GM12878 (cell line): Measurements from ENCODE around the gene ZBED1. TPM values are rescaled to one million over a fixed set of nuclear protein-coding genes. Genes with fewer than 3 reads are reported as not detected.

Experiments used
- ATAC-seq: fragments of 200-7000 bp; cut with Tn5 transposase; 3 replicates; pipeline ENCODE4 v1.9.1; 2020; ENCODE audit warnings: mild to moderate bottlenecking, moderate library complexity
- BruUV-seq: library from RNA; stranded (reverse); fragments of 400-500 nt; replicated peaks from 2 replicates; lab custom pipeline; 2021; lab: Mats Ljungman, UMichigan
- CTCF ChIA-PET: fragments of 300-600 bp; sonication (Branson Sonifier 250); formaldehyde crosslinking; extraction: SDS; loops from one replicate; lab custom pipeline; 2021; ENCODE audit warnings: inconsistent platforms; lab: Yijun Ruan, JAX
- POLR2A ChIA-PET: fragments of 350-600 bp; formaldehyde crosslinking; extraction: SDS; loops from one replicate; lab custom pipeline; 2021; ENCODE audit warnings: inconsistent platforms; lab: Charles Lee
- RAD21 ChIA-PET: fragments of 300-600 bp; sonication (Branson Sonifier 250); formaldehyde crosslinking; loops from one replicate; lab custom pipeline; 2023; ENCODE audit warnings: antibody characterized with exemption; ENCODE audit not compliant: unreplicated experiment; lab: Charles Lee
- SMC1A ChIA-PET: fragments of 300-600 bp; sonication (Branson Sonifier 250); formaldehyde crosslinking; loops from one replicate; lab custom pipeline; 2023; ENCODE audit not compliant: unreplicated experiment, uncharacterized antibody; lab: Charles Lee
- DNase-seq: peaks from one replicate; pipeline ENCODE4 v3.0.0-alpha.2; 2011; ENCODE audit warnings: low read depth, low spot score
- FAIRE-seq: peaks from 3 replicates; lab custom pipeline; 2011; peaks lifted over from hg19 to GRCh38; lab: Jason Lieb, UNC
- H2AFZ ChIP-seq: 2 replicates; pipeline ENCODE4 v1.6.0; 2011; ENCODE audit warnings: low read depth, low read length, control low read depth; ENCODE audit not compliant: control insufficient read depth
- H3K27ac ChIP-seq: 2 replicates; pipeline ENCODE4 v1.5.1; 2011; ENCODE audit warnings: control low read depth; ENCODE audit not compliant: control insufficient read depth, insufficient read depth
- H3K27me3 ChIP-seq, 2 experiments: replicated peaks in 1 of 2; 2 replicates each; pipeline versions ENCODE4 v1.6.0 to v1.6.1; 2011; ENCODE audit warnings: low read length in 1 of 2; ENCODE audit not compliant: control insufficient read depth in 2 of 2, insufficient read depth in 2 of 2
- H3K36me3 ChIP-seq, 2 experiments: 2 replicates each; pipeline ENCODE4 v1.5.1; 2011; ENCODE audit warnings: low read length in 1 of 2; ENCODE audit not compliant: control insufficient read depth in 2 of 2, insufficient read depth in 2 of 2
- H3K4me1 ChIP-seq: 2 replicates; pipeline ENCODE4 v1.6.1; 2011; ENCODE audit warnings: mild to moderate bottlenecking, low read length, moderate library complexity, mixed read lengths; ENCODE audit not compliant: control insufficient read depth, insufficient read depth
- H3K4me2 ChIP-seq: 2 replicates; pipeline ENCODE4 v1.6.0; 2011; ENCODE audit warnings: control low read depth; ENCODE audit not compliant: control insufficient read depth, insufficient read depth
- H3K4me3 ChIP-seq: fragments of 200-600 bp; sonication (generic); 2 replicates; pipeline ENCODE4 v1.5.1; 2016
- H3K79me2 ChIP-seq: 2 replicates; pipeline ENCODE4 v1.6.0; 2011; ENCODE audit warnings: low read length; ENCODE audit not compliant: control insufficient read depth, insufficient read depth
- H3K9ac ChIP-seq: 2 replicates; pipeline ENCODE4 v1.8.0; 2011; ENCODE audit warnings: low read length, control low read depth, mixed read lengths; ENCODE audit not compliant: control insufficient read depth, insufficient read depth
- H3K9me3 ChIP-seq: replicated peaks from 3 replicates; pipeline ENCODE4 v1.5.1; 2011; ENCODE audit warnings: mild to moderate bottlenecking, low read length; ENCODE audit not compliant: control insufficient read depth, insufficient read depth
- H4K20me1 ChIP-seq: 2 replicates; pipeline ENCODE4 v1.6.0; 2011; ENCODE audit not compliant: control insufficient read depth, insufficient read depth
- CBX3 ChIP-seq: fragments of 200-600 bp; sonication (generic); IDR thresholded peaks from 2 replicates; pipeline ENCODE4 v1.6.1; 2016; ENCODE audit warnings: low read depth, borderline replicate concordance
- CBX5 ChIP-seq: sonication (generic); IDR thresholded peaks from 2 replicates; pipeline ENCODE4 v1.6.1; 2016; ENCODE audit warnings: low read depth, moderate library complexity, mild to moderate bottlenecking, inconsistent platforms
- CHD4 ChIP-seq: fragments of 200-600 bp; sonication (generic); IDR thresholded peaks from 2 replicates; pipeline ENCODE4 v1.6.1; 2016; ENCODE audit warnings: mild to moderate bottlenecking
- GATAD2B ChIP-seq: fragments of 450-650 bp; conservative IDR thresholded peaks from 2 replicates; pipeline ENCODE4 v1.6.1; 2017; ENCODE audit warnings: low read depth, mild to moderate bottlenecking, moderate library complexity
- MLLT1 ChIP-seq: fragments of 450-650 bp; IDR thresholded peaks from 2 replicates; pipeline ENCODE4 v1.6.1; 2016; ENCODE audit warnings: mild to moderate bottlenecking
- NBN ChIP-seq: fragments of 450-650 bp; IDR thresholded peaks from 2 replicates; pipeline ENCODE4 v1.6.1; 2016
- NR2F1 ChIP-seq: fragments of 450-650 bp; conservative IDR thresholded peaks from 2 replicates; pipeline ENCODE4 v1.6.1; 2017; ENCODE audit warnings: mild to moderate bottlenecking
- POLR2A ChIP-seq: IDR thresholded peaks from 2 replicates; pipeline ENCODE4 v1.6.1; 2011; ENCODE audit warnings: low read depth, mild to moderate bottlenecking, low read length
- POLR2AphosphoS2 ChIP-seq: IDR thresholded peaks from 2 replicates; pipeline ENCODE4 v1.6.1; 2011; ENCODE audit warnings: low read depth, mild to moderate bottlenecking, low read length, improper control_type of control experiment, moderate library complexity
- SKIL ChIP-seq: fragments of 450-650 bp; IDR thresholded peaks from 2 replicates; pipeline ENCODE4 v1.6.1; 2017; ENCODE audit warnings: mild to moderate bottlenecking, low read depth, inconsistent platforms; ENCODE audit not compliant: poor library complexity, severe bottlenecking
- SMC3 ChIP-seq: IDR thresholded peaks from 2 replicates; pipeline ENCODE4 v1.6.1; 2011; ENCODE audit warnings: low read length, improper control_type of control experiment, borderline replicate concordance
- SREBF2 ChIP-seq: IDR thresholded peaks from 2 replicates; pipeline ENCODE4 v1.6.1; 2012; ENCODE audit warnings: mild to moderate bottlenecking, low read length
- ZBED1 ChIP-seq: IDR thresholded peaks from 2 replicates; pipeline ENCODE4 v1.6.1; 2016; ENCODE audit warnings: borderline replicate concordance
- ZNF274 ChIP-seq: IDR thresholded peaks from one replicate; pipeline ENCODE4 v1.8.0; 2011; ENCODE audit not compliant: insufficient read length, insufficient read depth
- WGBS: methylation state at CpG from one replicate; pipeline ENCODE4 v1.1.6; 2016; ENCODE audit warnings: low lambda C conversion rate; ENCODE audit not compliant: insufficient replicate concordance, insufficient coverage; ENCODE audit errors: missing lambda C conversion rate; 5-methylcytosine and 5-hydroxymethylcytosine counted together
- in situ Hi-C: fragments of 300-500 bp; cut with MboI; formaldehyde crosslinking; loops from 9 replicates; pipeline ENCODE4 v1.14.3; 2018; ENCODE audit warnings: mixed read lengths
- intact Hi-C: fragments of 100-400 bp; cut with micrococcal nuclease; formaldehyde crosslinking; loops from one replicate; pipeline ENCODE4 v1.14.2; 2022; ENCODE audit not compliant: unreplicated experiment
- polyA plus RNA-seq, 11 experiments: library from polyadenylated mRNA; depleted of rRNA in 4 of 11; unstranded in 6 of 11; stranded (reverse) in 5 of 11; fragments of >200 nt; fragmentation: Nextera tagmentation in 4 of 11; fragmentation: Illumina TruSeq in 1 of 11; extraction: Ambion mirVana in 4 of 11; extraction: Trizol in 1 of 11; gene quantifications; 1 replicate in 1 of 11; 2 replicates in 10 of 11; pipeline versions ENCODE4 v1.2.1 to v1.2.3, GENCODE V29; 2011 to 2016; ENCODE audit warnings: inconsistent platforms in 2 of 11, missing spikeins in 2 of 11, low read depth in 1 of 11
- total RNA-seq, 4 experiments: library from RNA; depleted of rRNA in 3 of 4; stranded (reverse); fragments of >200 nt in 3 of 4; fragmentation: Illumina TruSeq in 1 of 4; extraction: Trizol in 1 of 4; gene quantifications; 2 replicates each; pipeline versions ENCODE4 v1.2.1 to v1.2.3, GENCODE V29; 2013 to 2021

Gene ZBED1
- total and polyA plus RNA-seq, 10 of the 15 experiments (the other 5 are each of a cell fraction or from before 2014, with no cell fraction given) = 1.9 to 75.5 (median 40.5) TPM

- DNase-seq (no peak), ATAC-seq (no peak), FAIRE-seq (no peak)
- Histone ChIP-seq H3K9me3 (peaks cover 3% of the 10 kb centered on the region; the same call in 1 of the 3 replicates), H3K36me3 (no peaks in the 10 kb centered on the region; a peak in 1 of 4 replicates), H4K20me1 (no peaks in the 10 kb centered on the region), H3K27ac (no peak overlapping the region), H3K4me2 (no peak overlapping the region), H3K27me3 (no peaks in the 10 kb centered on the region), H3K4me3 (no peak overlapping the region), H3K9ac (no peak overlapping the region), H2AFZ (no peak overlapping the region), H3K4me1 (no peaks in the 10 kb centered on the region), H3K79me2 (no peaks in the 10 kb centered on the region; the same call in 1 of the 2 replicates)
- CTCF ChIA-PET = no interaction called here
- SMC1A ChIA-PET = no interaction called here
- TF ChIP-seq SMC3 = no peak
- no peak for TF ChIP-seq CBX3
- no TSS peak for BruUV-seq
- 96% methylated on average over 30 of the region's 31 CpGs for WGBS
- in situ Hi-C loops (no loop called here), intact Hi-C loops (no loop called here)
- POLR2A ChIA-PET = no interaction called here
- RAD21 ChIA-PET = no interaction called here
Measured at GRCh38 chrX:2445662-2446623, 54.8 kb downstream of the ZBED1 start.

- no peak overlapping the region for H3K9ac ChIP-seq
- H4K20me1 ChIP-seq = no peaks in the 10 kb centered on the region
- TF ChIP-seq ZBED1 = no peak
- TF ChIP-seq GATAD2B = no peak
- TF ChIP-seq NBN = no peak
- TF ChIP-seq CBX5 = no peak
- TF ChIP-seq SKIL = no peak
- TF ChIP-seq POLR2A = no peak
- no peak for TF ChIP-seq POLR2AphosphoS2
- no peak for TF ChIP-seq ZNF274
- no peak for TF ChIP-seq SREBF2
- no peak for TF ChIP-seq MLLT1
- no peak for TF ChIP-seq NR2F1
- TF ChIP-seq CHD4 = no peak
- DNase-seq = no peak
- H3K4me3 ChIP-seq = no peak overlapping the region
- WGBS = 97% methylated on average over 7 of the region's 7 CpGs
- ChIA-PET POLR2A (no interaction called here), CTCF (no interaction called here), RAD21 (no interaction called here), SMC1A (no interaction called here)
- H3K4me1 ChIP-seq = no peaks in the 10 kb centered on the region
- FAIRE-seq = no peak
- in situ Hi-C loops (no loop called here), intact Hi-C loops (no loop called here)
- H3K79me2 ChIP-seq = no peaks in the 10 kb centered on the region; the same call in 1 of the 2 replicates
- peaks cover 3% of the 10 kb centered on the region; the same call in 1 of the 3 replicates for H3K9me3 ChIP-seq
- H2AFZ ChIP-seq = no peak overlapping the region
- H3K4me2 ChIP-seq = no peak overlapping the region
- no peak for ATAC-seq
- BruUV-seq = no TSS peak
- no peak overlapping the region for H3K27ac ChIP-seq
- no peaks in the 10 kb centered on the region; a peak in 1 of 4 replicates for H3K36me3 ChIP-seq
- H3K27me3 ChIP-seq = no peaks in the 10 kb centered on the region
Measured at GRCh38 chrX:2442694-2443093, 58.1 kb downstream of the ZBED1 start.
